HepG2 (cell line): ENCODE measurements around the gene TBX6. TPM values are rescaled to one million over a fixed set of nuclear protein-coding genes. Genes with fewer than 3 reads are reported as not detected.

Source experiments
- ATF2 ChIP-seq: sonication (generic); formaldehyde crosslinking; IDR thresholded peaks from 2 replicates; pipeline ENCODE4 v1.4.0; 2020; ENCODE audit warnings: missing genetic modification reagents
- CBX2 ChIP-seq, 2 experiments: fragments of 200-600 bp in 1 of 2; sonication (generic); formaldehyde crosslinking in 1 of 2; IDR thresholded peaks; 2 replicates each; pipeline versions ENCODE4 v1.7.0 to v1.8.1; 2018 to 2022; ENCODE audit warnings: low read depth in 2 of 2, low read length in 1 of 2, mild to moderate bottlenecking in 1 of 2, missing genetic modification reagents in 1 of 2
- DR1 ChIP-seq: sonication (generic); formaldehyde crosslinking; IDR thresholded peaks from 2 replicates; pipeline ENCODE4 v1.8.0; 2021; ENCODE audit warnings: mild to moderate bottlenecking, missing genetic modification reagents, inconsistent platforms
- E2F5 ChIP-seq: sonication (generic); formaldehyde crosslinking; conservative IDR thresholded peaks from 2 replicates; pipeline ENCODE4 v1.4.0; 2020; ENCODE audit warnings: missing genetic modification reagents
- REST ChIP-seq, 2 experiments: IDR thresholded peaks; 2 replicates each; pipeline ENCODE4 v1.6.1; 2011 to 2012; ENCODE audit warnings: low read length in 2 of 2, borderline replicate concordance in 1 of 2, low read depth in 1 of 2, mild to moderate bottlenecking in 1 of 2, moderate library complexity in 1 of 2
- SNAPC4 ChIP-seq: sonication (generic); formaldehyde crosslinking; IDR thresholded peaks from 2 replicates; pipeline ENCODE4 v1.4.0; 2020; ENCODE audit warnings: mild to moderate bottlenecking, missing genetic modification reagents
- TFE3 ChIP-seq: IDR thresholded peaks from 2 replicates; pipeline ENCODE4 v1.6.1; 2016
- ZBTB3 ChIP-seq: sonication (generic); formaldehyde crosslinking; IDR thresholded peaks from 2 replicates; pipeline ENCODE4 v1.4.0; 2020; ENCODE audit warnings: low read depth, mild to moderate bottlenecking, moderate library complexity, missing genetic modification reagents, borderline replicate concordance
- ZC3H13 ChIP-seq: sonication (generic); formaldehyde crosslinking; IDR thresholded peaks from 2 replicates; pipeline ENCODE4 v1.8.1; 2023; ENCODE audit warnings: mild to moderate bottlenecking, missing genetic modification reagents, moderate library complexity
- ZKSCAN8 ChIP-seq: IDR thresholded peaks from 2 replicates; pipeline ENCODE4 v1.6.1; 2016; ENCODE audit warnings: borderline replicate concordance, missing genetic modification reagents, missing compliant biosample characterization
- ZMYM3 ChIP-seq: sonication (generic); formaldehyde crosslinking; IDR thresholded peaks from 2 replicates; pipeline ENCODE4 v1.5.1; 2020; ENCODE audit warnings: mild to moderate bottlenecking, missing genetic modification reagents
- ZMYM4 ChIP-seq: sonication (generic); formaldehyde crosslinking; IDR thresholded peaks from 2 replicates; pipeline ENCODE4 v1.8.1; 2023; ENCODE audit warnings: mild to moderate bottlenecking, missing genetic modification reagents
- ZNF567 ChIP-seq: sonication (generic); formaldehyde crosslinking; IDR thresholded peaks from 2 replicates; pipeline ENCODE4 v1.8.1; 2023; ENCODE audit warnings: mild to moderate bottlenecking, missing genetic modification reagents, borderline replicate concordance
- polyA plus RNA-seq, 8 experiments: library from polyadenylated mRNA; depleted of rRNA in 3 of 8; stranded (reverse) in 7 of 8; unstranded in 1 of 8; fragments of >200 nt; fragmentation: Illumina TruSeq in 4 of 8; extraction: Trizol in 4 of 8; gene quantifications; 2 replicates each; pipeline versions ENCODE4 v1.2.1 to v1.2.3, GENCODE V29; 2011 to 2016; ENCODE audit warnings: low read depth in 4 of 8, missing spikeins in 1 of 8, mixed read lengths in 1 of 8; ENCODE audit not compliant: insufficient read depth in 1 of 8
- total RNA-seq, 5 experiments: library from RNA; depleted of rRNA; stranded (reverse); fragments of >200 nt; fragmentation: Illumina TruSeq; extraction: Trizol; gene quantifications; 2 replicates each; pipeline ENCODE4 v1.2.3, GENCODE V29; 2016; ENCODE audit warnings: low read depth in 1 of 5

Gene TBX6
- total and polyA plus RNA-seq, 2 of the 13 experiments (the other 11 are each of a cell fraction or from before 2014, with no cell fraction given), result 0.24 to 0.42 TPM

GRCh38 chr16:30096105-30096861 lies 4.6 kb upstream of the TBX6 start, which contains the start of gene YPEL3 (continued):
- TF ChIP-seq REST (IDR thresholded peaks at IDR 0.05; ENCODE audit: borderline replicate concordance in 1 of 2, low read depth in 1 of 2, low read length in 2 of 2) (peak in 1 of 2 experiments; percentile 3; a peak in 1 of 4 replicates), TFE3 (CRISPR knock-in tag) (peak; percentile 59; the same call in 1 of the 2 replicates), ZMYM3 (CRISPR knock-in tag) (peak; percentile 33), E2F5 (0 out of 2 replicates have a peak, but pooled peaks have one; percentile 28), ZC3H13 (CRISPR knock-in tag) (peak; percentile 60; the same call in 1 of the 2 replicates), CBX2 (IDR thresholded peaks at IDR 0.05; ENCODE audit: low read depth, low read length) (no peak), CBX2 (CRISPR knock-in tag; IDR thresholded peaks at IDR 0.05; ENCODE audit: low read depth) (no peak), ATF2 (0 out of 2 replicates have a peak, but pooled peaks have one; percentile 29), DR1 (CRISPR knock-in tag) (peak; percentile 72; the same call in 1 of the 2 replicates), ZNF567 (CRISPR knock-in tag) (peak; percentile 51; the same call in 1 of the 2 replicates), ZBTB3 (0 out of 2 replicates have a peak, but pooled peaks have one; percentile 34), ZMYM4 (CRISPR knock-in tag) (peak; percentile 76), SNAPC4 (CRISPR knock-in tag) (peak; percentile 40), ZKSCAN8 (CRISPR knock-in tag) (0 out of 2 replicates have a peak, but pooled peaks have one; percentile 17)
